Hepatocyte (in vitro differentiated cells): ENCODE results near the gene EXD3.

Experiments used
- CTCF ChIP-seq: fragments of 200-600 bp; sonication (generic); IDR thresholded peaks from 2 replicates; pipeline ENCODE4 v1.5.1; 2016; ENCODE audit warnings: antibody characterized with exemption, mild to moderate bottlenecking; ENCODE audit not compliant: poor library complexity
- EZH2 ChIP-seq: fragments of 200-600 bp; sonication (generic); IDR thresholded peaks from 2 replicates; pipeline ENCODE4 v1.6.1; 2016; ENCODE audit warnings: antibody characterized with exemption, mild to moderate bottlenecking, borderline replicate concordance

- TF ChIP-seq CTCF: no peak
- TF ChIP-seq EZH2: no peak
Measured at GRCh38 chr9:137380171-137380570, 42.8 kb downstream of the EXD3 start.
